HG03378 (cell line): ENCODE results near the gene SGTA.

Experiments used
- ATAC-seq: cut with Tn5 transposase; IDR thresholded peaks from one replicate; pipeline ENCODE4 v1.9.1; 2021; ENCODE audit warnings: mild to moderate bottlenecking, moderate library complexity; ENCODE audit not compliant: unreplicated experiment

Gene SGTA

GRCh38 chr19:2774083-2774679 is 8.9 kb downstream of the SGTA start:
- ATAC-seq, result no peak

GRCh38 chr19:2771786-2772674 is 11.0 kb downstream of the SGTA start:
- no peak for ATAC-seq

- no peak for ATAC-seq
These were observed 12.7 kb downstream of the SGTA start for GRCh38 chr19:2770055-2771013.

- no peak for ATAC-seq
These were observed 13.9 kb downstream of the SGTA start for GRCh38 chr19:2769218-2769617.

GRCh38 chr19:2768365-2769132 is 14.5 kb downstream of the SGTA start:
- no peak for ATAC-seq

- no peak for ATAC-seq
These were observed 15.4 kb downstream of the SGTA start for GRCh38 chr19:2767688-2768087.

GRCh38 chr19:2766594-2767372 is 16.3 kb downstream of the SGTA start:
- no peak for ATAC-seq

- no peak for ATAC-seq
These were observed 17.7 kb downstream of the SGTA start for GRCh38 chr19:2765376-2765775.

- no peak for ATAC-seq
These were observed 18.1 kb downstream of the SGTA start for GRCh38 chr19:2764945-2765344.

GRCh38 chr19:2763687-2764086 is 19.4 kb downstream of the SGTA start:
- ATAC-seq, result no peak

GRCh38 chr19:2762783-2763496 is 20.1 kb downstream of the SGTA start:
- no peak for ATAC-seq

- ATAC-seq, result no peak
These were observed 20.9 kb downstream of the SGTA start for GRCh38 chr19:2761876-2762782.

- ATAC-seq, result no peak
These were observed 21.8 kb downstream of the SGTA start for GRCh38 chr19:2761309-2761677.

- no peak for ATAC-seq
These were observed 23.1 kb downstream of the SGTA start for GRCh38 chr19:2759965-2760364.

GRCh38 chr19:2759362-2759761 is 23.7 kb downstream of the SGTA start:
- no peak for ATAC-seq

- ATAC-seq, result no peak
These were observed 24.3 kb downstream of the SGTA start for GRCh38 chr19:2758601-2759313.
